GM12892 (cell line): Measurements from ENCODE around the gene DLX5.

Experiments
- POLR2A ChIP-seq: IDR thresholded peaks from 2 replicates; pipeline ENCODE4 v1.6.1; 2011; ENCODE audit warnings: low read depth, low read length, control low read depth
- POLR2AphosphoS5 ChIP-seq: IDR thresholded peaks from 2 replicates; pipeline ENCODE4 v1.6.1; 2011; ENCODE audit warnings: low read depth, low read length, control low read depth
- TAF1 ChIP-seq: IDR thresholded peaks from 2 replicates; pipeline ENCODE4 v1.6.1; 2011; ENCODE audit warnings: low read depth, mild to moderate bottlenecking, control low read depth, low read length, borderline replicate concordance

DNA sequence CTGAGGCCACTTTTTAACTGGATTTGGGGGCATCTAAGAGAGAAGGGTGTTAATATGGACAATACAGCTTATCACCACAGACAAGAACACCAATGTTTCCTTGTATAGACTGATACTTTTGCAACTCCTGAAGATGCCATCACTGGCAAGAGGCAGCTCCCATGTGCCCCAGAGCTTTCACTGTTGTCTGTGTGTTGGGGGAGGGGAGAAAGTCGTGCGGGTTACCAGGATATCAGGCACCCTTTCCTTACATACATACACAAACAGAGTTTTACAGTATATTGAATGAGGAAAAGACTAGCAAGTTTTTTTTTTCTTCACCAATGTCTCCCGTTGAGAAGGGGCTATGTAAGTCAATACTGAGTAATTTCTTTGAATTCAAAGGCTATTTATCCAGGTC, 23.4 kb downstream of the DLX5 start:
- no peak for TF ChIP-seq TAF1
- no peak for TF ChIP-seq POLR2AphosphoS5
- no peak for TF ChIP-seq POLR2A
